Activated T-cell treated with anti-CD3 and anti-CD28 coated beads, Interleukin-2, amount 50 U/mL, for 72 hours (primary cell): ENCODE data around the gene RBM44. TPM values are rescaled to one million over a fixed set of nuclear protein-coding genes. Genes with fewer than 3 reads are reported as not detected.

ENCODE experiments used
- ATAC-seq, 2 donors: fragments of 150-1000 bp; cut with Tn5 transposase; replicated peaks in 1 of 2; 2 replicates each; pipeline ENCODE4 v1.10.0; 2021; ENCODE audit warnings: moderate library complexity in 2 of 2, mild to moderate bottlenecking in 1 of 2
- DNase-seq, 2 donors: peaks; one replicate each; pipeline ENCODE4 v3.0.0; 2021 to 2022; ENCODE audit warnings: mixed read lengths in 1 of 2
- H3K27ac Mint-ChIP-seq: one replicate; pipeline ENCODE4 v1.8.0; 2022; ENCODE audit warnings: mild to moderate bottlenecking, moderate library complexity, mixed read lengths
- H3K27me3 Mint-ChIP-seq: one replicate; pipeline ENCODE4 v1.8.0; 2022; ENCODE audit warnings: low read depth, mixed read lengths
- H3K36me3 Mint-ChIP-seq, 2 donors: one replicate each; pipeline ENCODE4 v1.8.0; 2022; ENCODE audit warnings: mixed read lengths in 2 of 2, mild to moderate bottlenecking in 1 of 2; ENCODE audit not compliant: insufficient read depth in 2 of 2
- H3K4me1 Mint-ChIP-seq: one replicate; pipeline ENCODE4 v1.8.0; 2022; ENCODE audit warnings: low read depth, mixed read lengths
- H3K4me3 Mint-ChIP-seq, 2 donors: one replicate each; pipeline ENCODE4 v1.8.0; 2022; ENCODE audit warnings: mild to moderate bottlenecking in 2 of 2, mixed read lengths in 2 of 2, moderate library complexity in 2 of 2
- H3K9me3 Mint-ChIP-seq, 2 donors: one replicate each; pipeline ENCODE4 v1.8.0; 2022; ENCODE audit warnings: mixed read lengths in 2 of 2
- total RNA-seq, 2 donors: library from RNA; stranded (reverse); gene quantifications; one replicate each; pipeline ENCODE4 v1.2.3, GENCODE V29; 2022

The RBM44 gene
- total RNA-seq, 2 donors from 2014 or later = 1.9 TPM

GRCh38 chr2:237879058-237879430 is 80.5 kb downstream of the RBM44 start:
- Mint-ChIP-seq H3K27me3 (no peaks in the 10 kb centered on the region), H3K9me3 (no peaks in the 10 kb centered on the region), H3K4me1 (no peaks in the 10 kb centered on the region), H3K36me3 (no peaks in the 10 kb centered on the region), H3K27ac (no peak overlapping the region), H3K4me3 (no peak overlapping the region)
- no peak for ATAC-seq
- DNase-seq = no peak

- H3K4me3 Mint-ChIP-seq = no peak overlapping the region
- no peaks in the 10 kb centered on the region for H3K27me3 Mint-ChIP-seq
- DNase-seq (no peak), ATAC-seq (no peak)
- no peaks in the 10 kb centered on the region for H3K9me3 Mint-ChIP-seq
- H3K27ac Mint-ChIP-seq = no peak overlapping the region
- H3K36me3 Mint-ChIP-seq = no peaks in the 10 kb centered on the region
- no peaks in the 10 kb centered on the region for H3K4me1 Mint-ChIP-seq
Measured at GRCh38 chr2:237879991-237880560, 81.5 kb downstream of the RBM44 start.

- no peaks in the 10 kb centered on the region for H3K27me3 Mint-ChIP-seq
- H3K27ac Mint-ChIP-seq = no peak overlapping the region
Measured at GRCh38 chr2:237882510-237883481, 84.2 kb downstream of the RBM44 start.

GRCh38 chr2:237883951-237884446 is 85.4 kb downstream of the RBM44 start:
- no peaks in the 10 kb centered on the region for H3K36me3 Mint-ChIP-seq
- DNase-seq = no peak
- H3K9me3 Mint-ChIP-seq = no peaks in the 10 kb centered on the region

More at GRCh38 chr2:237882510-237883481, 84.2 kb downstream of the RBM44 start:
- no peaks in the 10 kb centered on the region for H3K4me1 Mint-ChIP-seq
- no peaks in the 10 kb centered on the region for H3K36me3 Mint-ChIP-seq
- H3K4me3 Mint-ChIP-seq = no peak overlapping the region
- ATAC-seq = no peak
- no peaks in the 10 kb centered on the region for H3K9me3 Mint-ChIP-seq
- DNase-seq = no peak

GRCh38 chr2:237884681-237885080 is 86.1 kb downstream of the RBM44 start:
- Mint-ChIP-seq H3K36me3 (no peaks in the 10 kb centered on the region), H3K9me3 (no peaks in the 10 kb centered on the region), H3K4me3 (no peak overlapping the region), H3K4me1 (no peaks in the 10 kb centered on the region), H3K27me3 (no peaks in the 10 kb centered on the region), H3K27ac (no peak overlapping the region)
- DNase-seq = no peak
- ATAC-seq = no peak

More at GRCh38 chr2:237883951-237884446, 85.4 kb downstream of the RBM44 start:
- Mint-ChIP-seq H3K27ac (no peak overlapping the region), H3K27me3 (no peaks in the 10 kb centered on the region), H3K4me1 (no peaks in the 10 kb centered on the region), H3K4me3 (no peak overlapping the region)
- ATAC-seq = no peak

- Mint-ChIP-seq H3K27me3 (no peaks in the 10 kb centered on the region), H3K9me3 (no peaks in the 10 kb centered on the region), H3K27ac (no peak overlapping the region), H3K36me3 (no peaks in the 10 kb centered on the region), H3K4me3 (no peak overlapping the region), H3K4me1 (no peaks in the 10 kb centered on the region)
- ATAC-seq = no peak
- no peak for DNase-seq
Measured at GRCh38 chr2:237885111-237885930, 86.7 kb downstream of the RBM44 start.

- ATAC-seq = no peak
Measured at GRCh38 chr2:237885931-237886684, 87.5 kb downstream of the RBM44 start.

GRCh38 chr2:237886685-237887481 is 88.3 kb downstream of the RBM44 start:
- Mint-ChIP-seq H3K4me1 (no peaks in the 10 kb centered on the region), H3K27ac (no peak overlapping the region), H3K27me3 (no peaks in the 10 kb centered on the region), H3K36me3 (no peaks in the 10 kb centered on the region), H3K9me3 (no peaks in the 10 kb centered on the region), H3K4me3 (no peak overlapping the region)
- no peak for ATAC-seq
- no peak for DNase-seq

More at GRCh38 chr2:237885931-237886684, 87.5 kb downstream of the RBM44 start:
- Mint-ChIP-seq H3K4me1 (no peaks in the 10 kb centered on the region), H3K36me3 (no peaks in the 10 kb centered on the region), H3K27ac (no peak overlapping the region), H3K4me3 (no peak overlapping the region), H3K27me3 (no peaks in the 10 kb centered on the region), H3K9me3 (no peaks in the 10 kb centered on the region)
- DNase-seq = no peak

GRCh38 chr2:237888389-237888788 is 89.8 kb downstream of the RBM44 start:
- ATAC-seq (no peak), DNase-seq (no peak)
- no peak overlapping the region for H3K4me3 Mint-ChIP-seq
- no peaks in the 10 kb centered on the region for H3K36me3 Mint-ChIP-seq
- H3K9me3 Mint-ChIP-seq = no peaks in the 10 kb centered on the region
- H3K27ac Mint-ChIP-seq = no peak overlapping the region
- H3K4me1 Mint-ChIP-seq = no peaks in the 10 kb centered on the region
- H3K27me3 Mint-ChIP-seq = no peaks in the 10 kb centered on the region

- Mint-ChIP-seq H3K4me3 (no peak overlapping the region), H3K27ac (no peak overlapping the region), H3K36me3 (no peaks in the 10 kb centered on the region), H3K27me3 (no peaks in the 10 kb centered on the region), H3K9me3 (no peaks in the 10 kb centered on the region), H3K4me1 (no peaks in the 10 kb centered on the region)
- no peak for DNase-seq
- no peak for ATAC-seq
Measured at GRCh38 chr2:237889016-237889415, 90.4 kb downstream of the RBM44 start.

- H3K9me3 Mint-ChIP-seq = no peaks in the 10 kb centered on the region
- H3K27ac Mint-ChIP-seq = no peak overlapping the region
- DNase-seq (no peak), ATAC-seq (no peak)
- H3K27me3 Mint-ChIP-seq = no peaks in the 10 kb centered on the region
- H3K4me3 Mint-ChIP-seq = no peak overlapping the region
- no peaks in the 10 kb centered on the region for H3K36me3 Mint-ChIP-seq
- H3K4me1 Mint-ChIP-seq = no peaks in the 10 kb centered on the region
Measured at GRCh38 chr2:237889811-237890210, 91.2 kb downstream of the RBM44 start.
